GM21717 (cell line): ENCODE results near the gene C1QC.
"Not testable (repeated sequence)": the region's sequence is repeated elsewhere in the genome, so short reads cannot be mapped to it uniquely, and the experiment has no call there.

Experiments used
- ATAC-seq: cut with Tn5 transposase; IDR thresholded peaks from one replicate; pipeline ENCODE4 v1.9.1; 2021; ENCODE audit warnings: mild to moderate bottlenecking, moderate library complexity; ENCODE audit not compliant: unreplicated experiment

The C1QC gene

GRCh38 chr1:22645931-22646330 lies 2.5 kb downstream of the C1QC start:
- ATAC-seq: no peak

GRCh38 chr1:22646384-22646783 lies 3.0 kb downstream of the C1QC start:
- no peak for ATAC-seq

- ATAC-seq: no peak
Observed at GRCh38 chr1:22650089-22650693, 6.8 kb downstream of the C1QC start.

GRCh38 chr1:22651941-22652856 lies 8.8 kb downstream of the C1QC start:
- no peak for ATAC-seq

DNA sequence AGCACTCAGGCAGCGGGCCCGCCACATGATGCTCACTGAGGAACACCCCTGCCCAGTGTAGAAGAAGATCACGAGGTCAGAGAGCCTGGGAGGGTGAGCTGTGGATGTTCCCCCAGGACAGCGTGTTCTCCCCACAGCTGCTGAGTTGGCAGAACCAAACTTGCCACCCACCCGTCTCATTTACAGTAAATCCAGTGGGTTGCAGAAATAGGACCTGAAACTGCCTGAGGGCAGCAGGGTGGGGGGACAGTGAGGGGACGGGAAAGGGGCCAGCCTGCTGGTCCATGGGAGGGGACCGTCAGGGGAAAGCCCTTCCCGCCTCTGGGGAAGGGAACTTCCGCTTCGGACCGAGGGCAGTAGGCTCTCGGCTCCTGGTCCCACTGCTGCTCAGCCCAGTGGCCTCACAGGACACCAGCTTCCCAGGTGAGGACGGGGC lies 9.5 kb downstream of the C1QC start, which contains the start of gene C1QB:
C1QB (plus strand) TSS at position 356 of the 436 bp plus-strand sequence. CDS start 6,227 bp downstream, outside the sequence.
- no peak for ATAC-seq

- ATAC-seq: no peak
Observed at GRCh38 chr1:22654692-22655091, 11.3 kb downstream of the C1QC start.

- ATAC-seq: no peak
Observed at GRCh38 chr1:22658385-22659163, 15.1 kb downstream of the C1QC start.

DNA sequence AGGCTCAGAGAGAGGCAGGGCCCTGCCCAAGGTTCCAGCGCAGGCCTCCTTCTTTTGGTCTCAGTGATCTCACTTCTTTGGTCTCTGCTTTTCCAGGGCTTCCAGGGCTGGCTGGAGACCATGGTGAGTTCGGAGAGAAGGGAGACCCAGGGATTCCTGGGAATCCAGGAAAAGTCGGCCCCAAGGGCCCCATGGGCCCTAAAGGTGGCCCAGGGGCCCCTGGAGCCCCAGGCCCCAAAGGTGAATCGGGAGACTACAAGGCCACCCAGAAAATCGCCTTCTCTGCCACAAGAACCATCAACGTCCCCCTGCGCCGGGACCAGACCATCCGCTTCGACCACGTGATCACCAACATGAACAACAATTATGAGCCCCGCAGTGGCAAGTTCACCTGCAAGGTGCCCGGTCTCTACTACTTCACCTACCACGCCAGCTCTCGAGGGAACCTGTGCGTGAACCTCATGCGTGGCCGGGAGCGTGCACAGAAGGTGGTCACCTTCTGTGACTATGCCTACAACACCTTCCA lies 17.3 kb downstream of the C1QC start:
- no peak for ATAC-seq

- ATAC-seq: no peak
Observed at GRCh38 chr1:22661880-22662279, 18.4 kb downstream of the C1QC start.

GRCh38 chr1:22662318-22662717 lies 18.9 kb downstream of the C1QC start:
- ATAC-seq: no peak

DNA sequence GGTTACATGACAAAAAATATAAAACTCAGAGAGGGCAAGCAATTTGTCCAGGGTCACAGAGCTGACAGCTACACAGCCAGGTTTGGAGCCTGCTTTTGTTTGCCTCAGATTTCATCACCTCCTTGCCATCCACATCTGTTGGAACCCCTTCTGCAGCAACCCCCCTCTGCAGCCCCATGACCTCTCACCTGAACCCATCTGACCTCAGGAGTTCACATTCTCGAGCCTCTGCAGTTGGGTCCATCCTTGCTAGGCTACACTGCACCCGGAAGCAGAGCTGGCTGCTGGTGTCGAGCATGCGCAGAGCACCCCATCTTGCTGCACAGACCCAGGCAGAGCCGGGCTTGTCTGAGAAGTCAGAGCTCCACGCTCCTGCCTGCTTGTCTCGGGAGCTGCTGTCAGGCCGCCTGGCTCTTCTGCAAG lies 19.6 kb downstream of the C1QC start:
- no peak for ATAC-seq

DNA sequence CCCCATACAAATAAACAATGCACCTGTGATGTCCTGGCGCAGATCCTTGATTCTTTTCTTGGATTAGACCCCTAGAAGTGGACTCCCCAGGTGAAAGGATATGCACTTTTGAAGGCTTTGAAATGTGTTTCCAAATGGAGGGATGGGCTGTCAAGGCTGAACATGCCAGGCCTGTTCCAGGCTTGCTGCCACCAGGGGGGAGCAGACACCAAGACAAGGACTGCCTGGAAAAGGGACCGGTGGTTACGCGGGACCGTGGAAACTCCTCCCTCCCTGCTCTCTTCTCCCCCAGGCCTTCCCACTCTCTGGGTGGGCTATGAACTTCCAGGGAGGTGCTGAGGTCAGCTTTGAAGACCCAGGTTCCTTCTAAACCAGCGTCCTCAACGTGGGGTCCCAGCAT lies 22.3 kb downstream of the C1QC start:
- no peak for ATAC-seq

- ATAC-seq: no peak
Observed at GRCh38 chr1:22666412-22666811, 23.0 kb downstream of the C1QC start.

- not testable (repeated sequence) for ATAC-seq
Observed at GRCh38 chr1:22668840-22669239, 25.4 kb downstream of the C1QC start.

GRCh38 chr1:22670352-22670975 lies 27.0 kb downstream of the C1QC start:
- no peak for ATAC-seq

DNA sequence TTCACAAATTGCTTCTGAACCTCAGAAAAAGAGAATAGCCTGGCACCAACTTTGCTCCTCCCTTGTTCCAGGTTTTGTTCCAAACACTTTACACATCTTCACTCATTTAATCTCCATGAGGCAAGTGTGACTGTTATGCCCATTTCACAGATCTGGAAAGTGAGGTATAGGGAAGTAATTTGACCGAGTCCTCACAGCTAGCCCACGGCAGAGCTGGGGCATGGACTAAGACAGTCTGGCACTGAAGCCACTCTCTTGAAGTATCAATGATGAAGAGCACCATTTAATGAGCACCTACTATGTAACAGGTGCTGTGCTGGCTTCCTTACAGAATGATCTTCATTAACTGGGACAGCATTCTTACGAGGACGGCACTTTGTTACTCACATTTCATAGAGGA lies 28.6 kb downstream of the C1QC start:
- ATAC-seq: no peak

- no peak for ATAC-seq
Observed at GRCh38 chr1:22673486-22674409, 30.3 kb downstream of the C1QC start.

DNA sequence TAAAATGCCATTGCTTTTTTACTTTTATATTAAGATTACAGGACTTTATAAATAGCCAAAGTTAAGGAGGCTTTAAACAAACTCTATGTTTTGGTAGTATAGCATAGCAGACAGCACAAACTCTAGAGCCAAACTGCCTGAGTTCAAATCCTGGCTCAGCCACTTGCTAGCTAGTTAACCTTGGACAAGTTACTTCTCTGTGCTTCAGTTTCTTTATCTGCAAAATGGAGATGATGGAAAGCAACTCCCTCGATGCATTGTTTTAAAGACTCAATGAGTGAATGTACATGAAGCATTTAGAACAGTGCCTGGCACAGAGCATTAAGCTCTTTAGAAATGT lies 30.9 kb downstream of the C1QC start:
- ATAC-seq: no peak

DNA sequence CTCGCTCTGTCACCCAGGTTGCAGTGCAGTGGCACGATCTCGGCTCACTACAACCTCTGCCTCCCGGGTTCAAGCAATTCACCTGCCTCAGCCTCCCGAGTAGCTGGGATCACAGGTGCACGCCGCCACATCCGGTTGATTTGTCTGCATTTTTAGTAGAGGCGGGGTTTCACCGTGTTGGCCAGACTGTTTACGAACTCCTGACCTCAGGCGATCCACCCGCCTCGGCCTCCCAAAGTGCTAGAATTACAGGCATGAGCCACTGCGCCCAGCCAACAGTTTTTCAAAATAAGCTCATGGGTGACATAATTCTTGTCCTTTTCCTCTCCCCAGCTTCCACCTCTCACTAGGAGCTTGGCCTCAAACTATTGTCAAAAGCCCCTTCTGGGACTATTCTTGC lies 32.7 kb downstream of the C1QC start:
- not testable (repeated sequence) for ATAC-seq
